Non-pigmented ciliary epithelial cell (primary cell): Measurements from ENCODE around the gene AHRR.

Source experiments
- DNase-seq: peaks from one replicate; pipeline ENCODE4 v3.0.0-alpha.2; 2010; ENCODE audit warnings: low read depth

The AHRR gene

GRCh38 chr5:416636-416960 is 95.1 kb downstream of the AHRR start:
- no peak for DNase-seq

DNA sequence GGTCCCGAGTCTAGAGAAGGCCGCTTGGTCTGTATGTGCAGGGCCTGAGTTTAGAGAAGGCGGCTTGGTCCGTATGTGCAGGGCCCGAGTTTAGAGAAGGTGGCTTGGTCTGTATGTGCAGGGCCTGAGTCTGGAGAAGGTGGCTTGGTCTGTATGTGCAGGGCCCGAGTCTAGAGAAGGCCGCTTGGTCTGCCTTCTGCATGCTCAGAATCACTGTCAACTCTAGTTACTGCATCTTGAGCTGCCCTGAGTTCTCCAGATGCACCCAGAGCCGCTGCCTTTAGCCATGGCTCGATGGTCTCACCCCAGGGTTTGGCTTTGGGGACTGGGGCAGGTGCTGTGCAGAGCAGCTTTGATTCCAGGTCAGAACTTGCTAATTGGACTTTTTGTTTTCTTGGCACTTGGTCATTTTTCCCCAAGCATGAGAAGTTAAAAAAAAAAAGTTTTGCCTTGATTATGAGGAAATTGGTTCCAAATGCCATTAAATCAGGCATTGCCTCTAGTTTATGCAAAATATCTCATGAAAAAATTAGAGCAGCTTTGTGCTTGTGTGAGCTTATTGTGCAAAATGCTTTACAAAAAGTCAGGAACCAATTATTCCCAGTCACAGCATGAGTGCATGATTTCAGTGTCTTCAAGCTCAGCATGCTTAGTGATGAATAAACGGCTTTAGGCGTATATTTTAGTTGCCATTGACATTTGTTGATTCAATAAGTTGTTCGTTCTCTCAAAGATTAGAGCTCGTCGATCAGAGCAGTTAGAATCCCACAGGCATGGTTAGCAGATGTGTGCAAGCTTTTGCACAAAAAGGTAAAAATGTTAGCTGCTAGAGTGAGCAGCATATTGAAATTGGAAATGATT is 96.0 kb downstream of the AHRR start:
- no peak for DNase-seq

GRCh38 chr5:418162-419121 is 96.9 kb downstream of the AHRR start:
- no peak for DNase-seq

GRCh38 chr5:419970-420369 is 98.5 kb downstream of the AHRR start:
- no peak for DNase-seq

GRCh38 chr5:420632-421286 is 99.2 kb downstream of the AHRR start:
- DNase-seq, result no peak

DNA sequence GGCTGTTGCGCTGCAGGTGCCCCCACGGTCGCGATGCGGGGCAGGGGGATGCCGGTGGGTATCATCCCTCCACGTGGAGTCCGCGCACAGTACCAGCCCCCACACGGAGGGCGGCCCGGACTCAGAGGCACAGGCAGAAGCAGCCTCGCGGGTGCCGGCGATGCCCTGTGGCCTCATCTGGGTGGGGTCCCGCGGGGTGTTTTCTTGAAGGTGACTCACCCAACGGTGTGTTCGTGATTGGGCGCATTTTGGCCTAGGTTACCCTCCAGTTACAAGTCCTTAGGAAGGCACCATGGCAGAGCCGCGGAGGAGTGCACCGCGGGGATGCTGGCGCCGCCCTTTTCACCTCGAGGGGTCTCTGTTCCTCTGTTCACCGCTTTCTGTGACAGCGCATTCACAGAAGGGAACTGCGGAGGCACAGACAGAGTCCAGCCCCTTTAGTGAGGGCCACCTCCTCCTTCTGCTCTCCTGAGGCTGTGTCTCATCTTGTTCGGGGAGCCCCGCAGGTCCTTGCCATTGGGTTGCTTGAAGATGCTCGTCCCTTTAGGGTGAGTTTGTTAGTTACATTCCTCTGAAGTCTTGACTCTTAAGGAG is 99.9 kb downstream of the AHRR start:
- DNase-seq, result no peak

GRCh38 chr5:421901-422300 is 100.4 kb downstream of the AHRR start:
- no peak for DNase-seq

- DNase-seq, result no peak
Observed at GRCh38 chr5:422323-423232, 101.1 kb downstream of the AHRR start.

GRCh38 chr5:423233-423565 is 101.7 kb downstream of the AHRR start:
- no peak for DNase-seq

- no peak for DNase-seq
Observed at GRCh38 chr5:423626-424261, 102.2 kb downstream of the AHRR start.

DNA sequence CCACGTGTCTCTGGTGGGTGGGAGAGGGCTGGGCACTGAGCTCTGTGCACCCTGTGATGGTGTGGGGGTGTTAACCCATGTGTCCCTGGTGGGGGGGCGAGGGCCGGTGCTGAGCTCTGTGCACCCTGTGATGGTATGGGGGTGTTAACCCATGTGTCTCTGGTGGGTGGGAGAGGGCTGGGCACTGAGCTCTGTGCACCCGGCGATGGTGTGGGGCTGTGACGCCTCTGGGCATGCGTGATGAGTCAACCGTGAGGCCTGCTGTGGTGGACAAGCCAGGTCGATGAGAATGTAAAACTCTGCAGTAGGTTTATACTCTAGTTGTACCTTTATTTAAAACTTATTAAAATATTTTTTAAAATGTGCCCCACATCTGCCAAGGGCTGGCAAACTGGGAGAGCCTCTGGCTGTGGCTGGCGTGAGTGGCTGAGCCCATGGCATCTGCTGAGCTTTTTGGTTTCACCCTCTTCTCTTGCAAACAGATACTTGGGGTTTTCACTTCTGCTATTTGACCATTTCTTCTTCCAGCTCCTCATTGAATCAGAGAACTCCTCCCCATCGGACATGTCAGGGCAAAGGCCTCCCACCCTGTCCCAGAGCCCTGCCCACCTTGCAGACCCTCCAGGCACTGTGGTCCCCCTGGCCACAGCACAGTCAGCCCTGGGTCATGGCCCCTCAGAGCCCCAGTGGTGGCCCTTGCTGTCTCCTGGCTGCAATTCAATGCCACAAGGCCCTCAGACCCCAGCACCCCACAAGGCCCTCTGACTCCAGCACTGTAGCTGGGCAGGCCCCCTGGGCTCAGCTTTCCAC is 103.0 kb downstream of the AHRR start:
- no peak for DNase-seq

DNA sequence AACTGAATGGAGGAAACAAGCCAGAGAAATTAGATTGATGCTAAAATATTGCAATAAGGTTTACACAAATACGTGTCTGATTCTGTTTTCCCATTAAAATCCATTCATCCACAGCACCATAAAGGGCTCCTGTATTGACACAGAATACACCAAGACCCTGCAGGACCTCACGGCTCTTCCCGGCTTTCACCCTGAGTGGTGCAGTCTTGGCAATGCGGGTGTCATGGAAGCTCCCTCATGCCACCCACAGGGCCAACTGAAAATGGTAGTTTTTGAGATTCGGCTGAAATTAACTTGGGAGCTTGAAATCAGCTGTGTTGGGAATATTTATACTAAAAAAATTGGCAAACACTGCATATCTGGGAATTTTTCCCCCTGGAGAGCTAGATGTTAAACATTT is 104.2 kb downstream of the AHRR start:
- DNase-seq, result no peak

DNA sequence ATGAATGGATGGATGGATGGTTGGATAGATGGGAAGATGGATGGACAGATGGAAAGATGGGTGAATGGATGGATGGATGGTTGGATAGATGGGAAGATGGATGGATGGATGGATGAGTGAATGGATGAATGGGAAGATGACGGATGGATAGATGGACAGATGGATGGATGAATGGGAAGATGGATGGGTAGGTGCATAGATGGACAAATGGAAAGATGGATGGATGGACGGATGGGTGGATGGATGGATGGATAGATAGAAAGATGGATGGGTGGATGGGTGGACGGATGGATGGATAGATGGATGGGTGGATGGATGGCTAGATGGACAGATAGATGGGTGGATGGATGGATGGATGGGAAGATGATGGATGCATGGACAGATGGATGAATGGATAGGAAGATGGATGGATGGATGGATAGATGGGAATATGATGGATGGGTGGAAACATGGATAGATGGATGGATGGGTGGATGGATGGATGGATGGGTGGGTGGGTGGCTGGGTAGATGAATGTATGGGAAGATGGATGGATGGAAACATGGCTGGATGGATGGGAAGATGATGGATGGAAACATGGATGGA is 105.0 kb downstream of the AHRR start:
- no peak for DNase-seq

GRCh38 chr5:427415-428087 is 106.0 kb downstream of the AHRR start:
- no peak for DNase-seq

- DNase-seq, result no peak
Observed at GRCh38 chr5:428219-428618, 106.7 kb downstream of the AHRR start.

DNA sequence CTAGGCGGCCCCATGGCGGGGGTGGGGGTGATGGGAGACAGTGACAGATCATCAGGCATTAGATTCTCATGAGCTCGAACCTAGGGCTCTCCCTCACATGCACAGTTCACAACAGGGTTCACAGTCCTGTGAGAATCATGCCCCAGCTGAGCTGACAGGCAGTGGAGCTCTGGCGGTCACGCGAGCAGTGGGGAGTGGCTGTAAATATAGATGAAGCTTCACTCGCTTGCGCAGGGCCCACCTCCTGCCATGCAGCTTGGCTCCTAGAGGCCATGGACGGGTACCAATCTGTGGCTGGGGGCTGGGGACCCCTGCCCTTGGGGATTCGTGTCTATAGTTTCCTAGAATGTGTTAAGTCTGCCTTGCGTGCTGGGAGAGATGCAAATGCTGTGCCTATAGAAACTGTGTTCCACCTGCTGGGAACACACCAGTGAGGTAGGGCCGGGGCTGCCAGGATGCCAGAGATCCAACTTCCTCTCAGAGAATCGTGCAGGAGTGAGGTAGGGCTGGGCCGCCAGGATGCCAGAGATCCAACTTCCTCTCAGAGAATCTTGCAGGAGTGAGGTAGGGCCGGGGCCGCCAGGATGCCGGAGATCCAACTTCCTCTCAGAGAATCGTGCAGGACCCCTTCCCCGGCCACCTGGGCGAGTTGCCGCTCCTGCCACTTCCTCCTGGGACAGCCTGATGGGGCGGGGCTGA is 107.4 kb downstream of the AHRR start:
- DNase-seq, result no peak

DNA sequence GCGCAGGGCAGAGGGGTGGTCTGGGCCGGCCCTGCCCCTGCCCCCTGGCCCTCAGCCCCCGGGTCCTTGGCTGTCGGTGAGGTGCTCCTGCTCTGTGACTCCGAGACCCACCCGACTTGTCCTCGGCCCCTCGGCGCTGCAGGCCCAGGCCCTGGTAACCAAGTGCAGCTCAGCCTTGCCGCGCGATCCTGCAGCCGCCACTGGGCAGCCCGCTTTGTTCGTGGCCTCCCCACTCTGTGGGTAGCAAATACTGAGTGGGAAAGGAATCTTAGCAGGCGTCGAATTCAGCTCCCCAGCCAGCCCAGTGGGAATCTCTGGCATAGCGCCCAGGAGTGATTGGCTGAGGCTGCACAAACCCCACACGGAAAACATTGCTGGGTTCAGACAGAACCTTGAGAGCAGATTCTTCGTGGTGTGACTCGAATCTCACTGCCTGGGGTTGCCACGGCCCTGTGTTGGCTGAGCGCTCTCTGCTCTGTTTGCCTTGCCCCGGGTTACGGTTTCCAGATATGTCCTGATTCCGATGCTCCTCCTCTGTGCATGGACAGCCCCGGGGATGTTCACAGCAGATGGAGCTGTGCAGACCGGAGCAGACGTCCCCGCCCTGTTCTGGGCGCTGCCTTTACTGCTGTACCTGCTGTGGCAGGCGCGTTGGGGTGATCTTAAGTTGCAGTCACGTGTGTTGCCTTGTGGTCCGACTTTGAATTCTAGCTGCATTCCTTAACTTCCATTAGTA is 108.1 kb downstream of the AHRR start:
- DNase-seq, result no peak
